ENCODE data around the gene CADPS2.

DNA sequence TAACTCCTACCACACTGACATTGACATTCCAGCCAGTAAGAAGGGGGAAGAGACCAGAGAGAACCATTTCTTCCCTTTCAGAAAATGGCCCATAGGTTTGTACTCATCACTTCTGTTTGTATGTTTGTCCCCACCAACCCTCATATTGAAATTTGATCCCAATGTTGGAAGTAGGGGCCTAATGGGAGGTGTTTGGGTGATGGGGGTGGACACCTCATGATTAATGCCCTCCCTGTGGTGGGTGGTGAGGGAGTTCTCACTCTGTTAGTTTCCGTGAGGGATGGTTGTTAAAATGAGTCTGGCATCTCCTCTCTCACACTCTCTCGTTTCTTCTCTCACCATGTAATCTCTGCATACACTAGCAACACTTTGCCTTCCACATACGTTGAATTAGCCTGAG, 21.4 kb downstream of the CADPS2 start:
- TF ChIP-seq, protein P1, sequence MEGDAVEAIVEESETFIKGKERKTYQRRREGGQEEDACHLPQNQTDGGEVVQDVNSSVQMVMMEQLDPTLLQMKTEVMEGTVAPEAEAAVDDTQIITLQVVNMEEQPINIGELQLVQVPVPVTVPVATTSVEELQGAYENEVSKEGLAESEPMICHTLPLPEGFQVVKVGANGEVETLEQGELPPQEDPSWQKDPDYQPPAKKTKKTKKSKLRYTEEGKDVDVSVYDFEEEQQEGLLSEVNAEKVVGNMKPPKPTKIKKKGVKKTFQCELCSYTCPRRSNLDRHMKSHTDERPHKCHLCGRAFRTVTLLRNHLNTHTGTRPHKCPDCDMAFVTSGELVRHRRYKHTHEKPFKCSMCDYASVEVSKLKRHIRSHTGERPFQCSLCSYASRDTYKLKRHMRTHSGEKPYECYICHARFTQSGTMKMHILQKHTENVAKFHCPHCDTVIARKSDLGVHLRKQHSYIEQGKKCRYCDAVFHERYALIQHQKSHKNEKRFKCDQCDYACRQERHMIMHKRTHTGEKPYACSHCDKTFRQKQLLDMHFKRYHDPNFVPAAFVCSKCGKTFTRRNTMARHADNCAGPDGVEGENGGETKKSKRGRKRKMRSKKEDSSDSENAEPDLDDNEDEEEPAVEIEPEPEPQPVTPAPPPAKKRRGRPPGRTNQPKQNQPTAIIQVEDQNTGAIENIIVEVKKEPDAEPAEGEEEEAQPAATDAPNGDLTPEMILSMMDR (IDR thresholded peaks at IDR 0.05): no peak
- TF ChIP-seq EZH2 (IDR thresholded peaks at IDR 0.05): no peak

All from neural progenitor cell (in vitro differentiated cells).